Measurements from ENCODE around the gene BCAM. TPM values are rescaled to one million over a fixed set of nuclear protein-coding genes. Genes with fewer than 3 reads are reported as not detected.

BCAM gene
- total and polyA plus RNA-seq, 4 donors: 10.5 to 87.4 (median 19.1) TPM

DNA sequence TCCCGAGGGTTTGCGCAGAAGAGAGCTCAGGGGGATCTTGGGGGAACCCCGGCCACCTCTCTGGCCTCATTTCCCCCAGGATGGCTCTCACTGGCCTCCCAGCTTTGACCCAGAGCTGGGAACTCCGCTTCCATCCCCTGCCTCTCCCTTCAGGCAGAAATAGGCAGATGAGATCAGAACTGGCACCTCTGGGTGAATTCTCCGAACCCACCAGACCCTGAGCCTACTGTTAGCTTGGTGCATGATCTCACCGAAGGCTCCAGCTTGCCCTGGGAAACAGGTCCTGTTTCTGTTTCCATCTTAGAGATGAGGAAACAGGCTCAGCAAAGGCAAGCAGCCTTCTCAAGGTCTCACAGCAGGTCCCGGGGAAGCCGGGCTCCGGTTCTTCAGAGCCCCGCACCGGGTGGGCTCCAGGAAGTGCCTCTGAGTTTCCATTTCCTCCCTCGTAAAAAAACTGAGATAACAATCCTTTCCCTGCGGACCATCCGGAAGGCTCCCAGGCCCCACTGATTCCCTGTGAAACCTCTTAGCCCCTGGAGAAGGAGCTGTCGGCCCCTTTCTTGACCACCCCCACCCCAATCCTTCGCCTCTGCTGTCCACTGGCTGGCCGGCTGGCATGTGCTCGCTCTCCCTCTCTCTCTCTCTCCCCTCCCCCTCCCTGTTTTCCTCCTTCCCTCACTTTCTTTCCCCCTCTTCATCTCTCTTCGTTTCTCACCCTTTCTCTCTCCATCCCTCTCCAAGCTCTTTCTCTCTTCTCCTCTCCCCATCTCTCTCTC, 39.3 kb downstream of the BCAM start:
- Histone ChIP-seq H3K27ac (ENCODE audit: low read depth in 1 of 2, low read length in 2 of 2) (peak overlapping the region; percentile 87 to 96), H3K4me3 (ENCODE audit: low read depth in 1 of 3, low read length in 3 of 3) (peak overlapping the region in 2 of 3 donors; percentile 79 to 87), H3K27me3 (ENCODE audit: control insufficient read depth in 4 of 4, insufficient read depth in 4 of 4, low read length in 3 of 4) (no peaks in the 10 kb centered on the region), H3K36me3 (ENCODE audit: control insufficient read depth in 4 of 4, insufficient read depth in 3 of 4, low read depth in 1 of 4, low read length in 3 of 4) (no peaks in the 10 kb centered on the region), H3K9ac (ENCODE audit: low read depth in 1 of 2, low read length in 2 of 2) (peak overlapping the region; percentile 50 to 100), H3K9me3 (ENCODE audit: control insufficient read depth in 4 of 4, low read length in 3 of 4) (no peaks in the 10 kb centered on the region), H3K4me1 (ENCODE audit: control insufficient read depth in 4 of 4, insufficient read depth in 4 of 4, low read length in 3 of 4) (peaks cover 9 to 49% (median 33%) of the 10 kb centered on the region in 4 donors)
- DNase-seq (ENCODE audit: low spot score): no peak
- TF ChIP-seq SP1 (IDR thresholded peaks at IDR 0.05): peak; percentile 7
- TF ChIP-seq, protein P1, sequence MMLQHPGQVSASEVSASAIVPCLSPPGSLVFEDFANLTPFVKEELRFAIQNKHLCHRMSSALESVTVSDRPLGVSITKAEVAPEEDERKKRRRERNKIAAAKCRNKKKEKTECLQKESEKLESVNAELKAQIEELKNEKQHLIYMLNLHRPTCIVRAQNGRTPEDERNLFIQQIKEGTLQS (IDR thresholded peaks at IDR 0.05): no peak
- WGBS: 51% methylated on average over 19 of the region's 19 CpGs

DNA sequence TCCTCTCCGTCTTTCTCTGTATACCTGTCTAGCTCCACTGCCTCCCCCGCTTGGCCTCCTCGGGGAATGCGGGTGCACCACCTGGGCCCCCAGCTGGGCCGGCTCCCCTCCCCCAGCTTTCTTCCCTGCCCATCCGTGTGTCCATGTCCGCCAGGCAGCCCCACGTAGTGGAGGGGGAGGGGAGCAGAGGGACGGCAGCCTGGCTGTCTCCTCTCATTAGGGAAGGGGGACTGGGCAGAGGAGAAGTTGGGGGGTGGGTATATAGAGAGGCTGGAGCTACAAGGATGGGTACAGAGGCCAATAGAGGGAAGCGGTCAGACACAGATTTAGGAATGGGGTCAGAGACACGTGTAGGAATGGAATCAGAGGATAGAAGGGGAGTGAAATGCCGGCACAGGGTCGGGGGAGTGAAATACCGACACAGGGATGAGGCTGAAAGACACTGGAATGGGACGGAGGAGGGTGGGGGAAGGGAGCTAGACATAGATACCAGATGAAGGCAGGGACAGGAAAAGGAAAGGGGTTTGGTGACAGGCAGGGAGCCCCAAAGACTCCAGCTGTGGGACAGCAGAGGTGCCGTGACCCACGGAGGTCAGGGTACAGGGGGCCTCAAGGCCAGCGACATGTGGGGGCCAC, 40.0 kb downstream of the BCAM start:
- H3K9me3 ChIP-seq (ENCODE audit: control insufficient read depth in 4 of 4, low read length in 3 of 4): no peaks in the 10 kb centered on the region
- no peak for DNase-seq (ENCODE audit: low spot score)
- H3K36me3 ChIP-seq (ENCODE audit: control insufficient read depth in 4 of 4, insufficient read depth in 3 of 4, low read depth in 1 of 4, low read length in 3 of 4): no peaks in the 10 kb centered on the region
- WGBS: 54% methylated on average over 18 of the region's 18 CpGs
- TF ChIP-seq EGR1 (IDR thresholded peaks at IDR 0.05; ENCODE audit: low read depth in 2 of 2) (no peak), NR2F2 (IDR thresholded peaks at IDR 0.05) (no peak), FOXA1 (IDR thresholded peaks at IDR 0.05) (no peak)
- peak overlapping the region; percentile 1 to 12 for H3K9ac ChIP-seq (ENCODE audit: low read depth in 1 of 2, low read length in 2 of 2)
- H3K4me1 ChIP-seq (ENCODE audit: control insufficient read depth in 4 of 4, insufficient read depth in 4 of 4, low read length in 3 of 4): peaks cover 9 to 49% (median 33%) of the 10 kb centered on the region in 4 donors
- peak overlapping the region in 1 of 3 donors; percentile 79 for H3K4me3 ChIP-seq (ENCODE audit: low read depth in 1 of 3, low read length in 3 of 3)
- no peaks in the 10 kb centered on the region for H3K27me3 ChIP-seq (ENCODE audit: control insufficient read depth in 4 of 4, insufficient read depth in 4 of 4, low read length in 3 of 4)
- peak overlapping the region; percentile 87 to 96 for H3K27ac ChIP-seq (ENCODE audit: low read depth in 1 of 2, low read length in 2 of 2)

DNA sequence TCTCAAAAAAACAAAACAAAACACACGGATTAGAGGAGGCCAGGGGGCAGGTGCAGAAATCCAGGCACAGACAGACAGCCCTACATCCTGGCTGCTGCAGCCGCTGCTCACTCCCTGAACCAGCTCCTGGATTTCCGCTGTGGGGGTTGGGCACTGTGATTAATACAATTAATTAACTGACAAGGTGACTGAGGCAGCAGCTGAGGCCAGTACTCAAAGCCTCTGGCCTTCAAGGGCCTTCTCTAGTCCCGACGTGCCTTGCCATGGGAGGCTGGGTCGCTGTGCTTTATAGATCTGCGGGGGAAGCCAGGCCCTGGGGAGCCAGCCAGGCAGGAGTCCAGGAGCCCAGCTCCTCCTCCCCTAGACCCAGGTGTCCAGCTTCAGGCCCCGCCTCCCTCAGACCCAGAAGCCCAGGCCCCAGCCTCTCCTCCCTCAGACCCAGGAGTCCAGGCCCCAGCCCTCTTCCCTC, 41.8 kb downstream of the BCAM start:
- no peaks in the 10 kb centered on the region for H3K9me3 ChIP-seq (ENCODE audit: control insufficient read depth in 4 of 4, low read length in 3 of 4)
- DNase-seq (ENCODE audit: low spot score): no peak
- H3K4me3 ChIP-seq (ENCODE audit: low read depth in 1 of 3, low read length in 3 of 3): no peak overlapping the region
- 55% methylated on average over 8 of the region's 8 CpGs for WGBS
- no peak overlapping the region for H3K9ac ChIP-seq (ENCODE audit: low read depth in 1 of 2, low read length in 2 of 2)
- H3K27me3 ChIP-seq (ENCODE audit: control insufficient read depth in 4 of 4, insufficient read depth in 4 of 4, low read length in 3 of 4): no peaks in the 10 kb centered on the region
- H3K36me3 ChIP-seq (ENCODE audit: control insufficient read depth in 4 of 4, insufficient read depth in 3 of 4, low read depth in 1 of 4, low read length in 3 of 4): no peaks in the 10 kb centered on the region
- H3K27ac ChIP-seq (ENCODE audit: low read depth in 1 of 2, low read length in 2 of 2): no peak overlapping the region
- H3K4me1 ChIP-seq (ENCODE audit: control insufficient read depth in 4 of 4, insufficient read depth in 4 of 4, low read length in 3 of 4): peaks cover 9 to 43% (median 30%) of the 10 kb centered on the region in 4 donors
- TF ChIP-seq, protein P1 (IDR thresholded peaks at IDR 0.05): no peak
- TF ChIP-seq YY1 (IDR thresholded peaks at IDR 0.05) (no peak), SP1 (IDR thresholded peaks at IDR 0.05) (no peak), RAD21 (IDR thresholded peaks at IDR 0.05) (no peak), HNF4A (conservative IDR thresholded peaks at IDR 0.05) (no peak), FOXA2 (IDR thresholded peaks at IDR 0.05) (no peak), RXRA (IDR thresholded peaks at IDR 0.05) (no peak), NR2F2 (IDR thresholded peaks at IDR 0.05) (no peak), EGR1 (IDR thresholded peaks at IDR 0.05; ENCODE audit: low read depth in 2 of 2) (no peak), JUND (IDR thresholded peaks at IDR 0.05) (no peak), GABPA (IDR thresholded peaks at IDR 0.05 in 1 of 2, conservative IDR thresholded peaks at IDR 0.05 in 1 of 2) (no peak)
- TF ChIP-seq, protein P2, sequence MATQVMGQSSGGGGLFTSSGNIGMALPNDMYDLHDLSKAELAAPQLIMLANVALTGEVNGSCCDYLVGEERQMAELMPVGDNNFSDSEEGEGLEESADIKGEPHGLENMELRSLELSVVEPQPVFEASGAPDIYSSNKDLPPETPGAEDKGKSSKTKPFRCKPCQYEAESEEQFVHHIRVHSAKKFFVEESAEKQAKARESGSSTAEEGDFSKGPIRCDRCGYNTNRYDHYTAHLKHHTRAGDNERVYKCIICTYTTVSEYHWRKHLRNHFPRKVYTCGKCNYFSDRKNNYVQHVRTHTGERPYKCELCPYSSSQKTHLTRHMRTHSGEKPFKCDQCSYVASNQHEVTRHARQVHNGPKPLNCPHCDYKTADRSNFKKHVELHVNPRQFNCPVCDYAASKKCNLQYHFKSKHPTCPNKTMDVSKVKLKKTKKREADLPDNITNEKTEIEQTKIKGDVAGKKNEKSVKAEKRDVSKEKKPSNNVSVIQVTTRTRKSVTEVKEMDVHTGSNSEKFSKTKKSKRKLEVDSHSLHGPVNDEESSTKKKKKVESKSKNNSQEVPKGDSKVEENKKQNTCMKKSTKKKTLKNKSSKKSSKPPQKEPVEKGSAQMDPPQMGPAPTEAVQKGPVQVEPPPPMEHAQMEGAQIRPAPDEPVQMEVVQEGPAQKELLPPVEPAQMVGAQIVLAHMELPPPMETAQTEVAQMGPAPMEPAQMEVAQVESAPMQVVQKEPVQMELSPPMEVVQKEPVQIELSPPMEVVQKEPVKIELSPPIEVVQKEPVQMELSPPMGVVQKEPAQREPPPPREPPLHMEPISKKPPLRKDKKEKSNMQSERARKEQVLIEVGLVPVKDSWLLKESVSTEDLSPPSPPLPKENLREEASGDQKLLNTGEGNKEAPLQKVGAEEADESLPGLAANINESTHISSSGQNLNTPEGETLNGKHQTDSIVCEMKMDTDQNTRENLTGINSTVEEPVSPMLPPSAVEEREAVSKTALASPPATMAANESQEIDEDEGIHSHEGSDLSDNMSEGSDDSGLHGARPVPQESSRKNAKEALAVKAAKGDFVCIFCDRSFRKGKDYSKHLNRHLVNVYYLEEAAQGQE (IDR thresholded peaks at IDR 0.05): no peak
